A549 (cell line): Measurements from ENCODE around the gene KIF26A.

Experiments used
- CTCF ChIP-seq: fragments of >200 bp; sonication (Bioruptor Twin); formaldehyde crosslinking; IDR thresholded peaks from 3 replicates; pipeline ENCODE4 v1.5.1; 2016
- POLR2A ChIP-seq: IDR thresholded peaks from 2 replicates; pipeline ENCODE4 v1.6.1; 2012; ENCODE audit warnings: mild to moderate bottlenecking, low read length
- RFX5 ChIP-seq: fragments of 450-650 bp; IDR thresholded peaks from 2 replicates; pipeline ENCODE4 v1.7.1; 2014; ENCODE audit warnings: antibody characterized with exemption, mild to moderate bottlenecking, moderate library complexity
- TF ChIP-seq, protein P1 (sequence below): IDR thresholded peaks from 2 replicates; pipeline ENCODE4 v1.6.1; 2012; ENCODE audit warnings: low read depth, borderline replicate concordance

GRCh38 chr14:104200591-104200990, 62.2 kb downstream of the KIF26A start:
- TF ChIP-seq RFX5 (no peak), POLR2A (no peak), CTCF (no peak)
- TF ChIP-seq, protein P1, sequence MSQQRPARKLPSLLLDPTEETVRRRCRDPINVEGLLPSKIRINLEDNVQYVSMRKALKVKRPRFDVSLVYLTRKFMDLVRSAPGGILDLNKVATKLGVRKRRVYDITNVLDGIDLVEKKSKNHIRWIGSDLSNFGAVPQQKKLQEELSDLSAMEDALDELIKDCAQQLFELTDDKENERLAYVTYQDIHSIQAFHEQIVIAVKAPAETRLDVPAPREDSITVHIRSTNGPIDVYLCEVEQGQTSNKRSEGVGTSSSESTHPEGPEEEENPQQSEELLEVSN = no peak
